ENCODE results near the gene ZCCHC17. TPM values are rescaled to one million over a fixed set of nuclear protein-coding genes. Genes with fewer than 3 reads are reported as not detected.

Gene ZCCHC17
- total RNA-seq, 6 donors from 2014 or later, result 4.3 to 19.9 (median 17.8) TPM

- no peak overlapping the region for H3K4me3 ChIP-seq
Measured at GRCh38 chr1:31389616-31390015, 92.8 kb downstream of the ZCCHC17 start.

DNA sequence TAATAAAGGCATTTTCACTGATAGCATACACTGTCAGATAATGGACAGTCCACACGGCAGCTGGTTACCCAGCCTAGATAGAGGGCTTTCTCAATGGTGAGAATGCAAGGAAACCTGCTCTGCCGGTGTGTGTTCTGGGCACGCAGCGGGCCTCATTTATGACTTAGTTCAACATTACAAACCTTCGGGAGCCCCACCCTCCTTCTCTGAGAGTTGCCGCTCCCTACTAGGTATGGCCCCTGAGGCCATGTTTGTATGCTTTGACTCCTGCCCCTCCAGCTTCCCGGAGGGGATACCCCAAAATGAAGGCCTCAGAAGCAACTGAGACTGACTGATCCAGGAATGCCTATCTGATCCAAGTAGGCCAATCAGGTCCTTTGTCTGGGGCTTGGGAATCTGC lies 93.2 kb downstream of the ZCCHC17 start:
- TF ChIP-seq POLR2AphosphoS5 (IDR thresholded peaks at IDR 0.05), result no peak
- no peak for TF ChIP-seq CTCF (IDR thresholded peaks at IDR 0.05)
- no peak for TF ChIP-seq POLR2A (IDR thresholded peaks at IDR 0.05)
- no peak for TF ChIP-seq EP300 (IDR thresholded peaks at IDR 0.05)
- ATAC-seq (ENCODE audit: low FRiP score in 2 of 2), result peak in 1 of 2 donors; percentile 45
- no peaks in the 10 kb centered on the region for H3K36me3 ChIP-seq
- no peaks in the 10 kb centered on the region for H3K9me3 ChIP-seq
- H3K4me3 ChIP-seq, result no peak overlapping the region
- WGBS, 2 donors, result 70 to 76% methylated on average over 7 of the region's 7 CpGs
- H3K27ac ChIP-seq, result no peak overlapping the region
- peaks cover 3 to 10% (median 9%) of the 10 kb centered on the region in 4 donors for H3K4me1 ChIP-seq
- DNase-seq, result peak in 1 of 2 donors; percentile 67
- H3K27me3 ChIP-seq, result no peaks in the 10 kb centered on the region

More at GRCh38 chr1:31389616-31390015, 92.8 kb downstream of the ZCCHC17 start:
- no peak for TF ChIP-seq CTCF (IDR thresholded peaks at IDR 0.05)
- TF ChIP-seq POLR2A (IDR thresholded peaks at IDR 0.05), result no peak
- TF ChIP-seq POLR2AphosphoS5 (IDR thresholded peaks at IDR 0.05), result no peak
- no peak for TF ChIP-seq EP300 (IDR thresholded peaks at IDR 0.05)
- peaks cover 0 to 6% (median 4%) of the 10 kb centered on the region in 4 donors for H3K4me1 ChIP-seq
- no peaks in the 10 kb centered on the region for H3K36me3 ChIP-seq
- H3K27me3 ChIP-seq, result no peaks in the 10 kb centered on the region
- ATAC-seq (ENCODE audit: low FRiP score in 2 of 2), result no peak
- H3K9me3 ChIP-seq, result no peaks in the 10 kb centered on the region
- no peak for DNase-seq
- WGBS, 2 donors, result 86 to 98% methylated on average over 7 of the region's 7 CpGs
- no peak overlapping the region for H3K27ac ChIP-seq

DNA sequence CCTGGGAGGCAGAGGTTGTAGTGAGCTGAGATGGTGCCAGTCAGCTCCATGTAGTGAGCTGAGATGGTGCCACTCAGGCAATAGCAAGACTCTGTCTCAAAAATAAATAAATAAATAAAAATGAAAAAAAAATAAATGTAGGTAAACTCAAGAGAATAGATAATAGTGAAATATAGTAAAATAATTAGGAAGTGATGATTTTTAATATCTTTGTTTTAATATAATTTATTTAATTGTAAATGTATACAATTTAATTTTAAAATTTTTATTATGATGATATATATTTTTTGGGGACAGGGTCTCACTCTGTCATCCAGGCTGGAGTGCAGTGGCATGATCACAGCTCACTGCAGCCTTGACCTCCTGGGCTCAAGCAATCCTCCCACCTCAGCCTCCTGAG lies 96.6 kb downstream of the ZCCHC17 start:
- TF ChIP-seq EP300 (IDR thresholded peaks at IDR 0.05), result no peak
- TF ChIP-seq POLR2AphosphoS5 (IDR thresholded peaks at IDR 0.05), result no peak
- TF ChIP-seq POLR2A (IDR thresholded peaks at IDR 0.05), result no peak

DNA sequence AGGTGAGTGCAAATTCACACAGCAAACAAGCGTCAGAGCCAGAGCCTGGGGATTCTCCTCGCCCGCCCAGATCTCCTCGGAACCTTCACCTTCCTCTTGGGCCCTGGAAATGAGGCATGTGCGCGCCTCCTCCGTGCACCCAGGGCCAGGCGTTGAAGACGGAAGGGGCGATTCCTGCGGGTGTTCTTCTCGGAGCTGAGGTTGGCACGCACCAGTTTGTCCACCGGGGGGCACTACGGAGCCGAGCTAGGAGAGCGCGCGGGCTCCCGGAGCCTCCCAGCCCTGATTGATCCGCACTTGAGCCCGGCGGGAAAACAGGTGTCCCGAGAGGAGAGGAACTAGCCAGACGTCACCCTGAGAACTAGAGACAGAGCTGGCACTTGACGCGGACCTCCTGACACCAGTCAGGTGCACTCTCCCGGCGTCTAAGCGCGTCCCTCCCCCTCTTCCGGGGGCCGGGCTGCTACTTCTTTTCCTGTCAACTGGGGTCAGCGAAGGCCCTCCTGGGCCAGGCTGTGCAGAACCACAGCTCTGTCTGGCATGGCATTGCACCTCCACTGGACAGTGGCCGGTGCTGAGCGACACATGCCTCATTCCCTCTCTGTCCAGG lies 97.9 kb downstream of the ZCCHC17 start:
- Histone ChIP-seq H3K4me1 (peaks cover 3 to 10% (median 9%) of the 10 kb centered on the region in 4 donors), H3K4me3 (peak overlapping the region in 3 of 4 donors; percentile 24 to 44 (median 35)), H3K27me3 (no peaks in the 10 kb centered on the region), H3K9me3 (no peaks in the 10 kb centered on the region), H3K36me3 (no peaks in the 10 kb centered on the region), H3K27ac (peak overlapping the region in 1 of 4 donors; percentile 4)
- DNase-seq (peak; percentile 91 to 92), ATAC-seq (ENCODE audit: low FRiP score in 2 of 2) (peak; percentile 94 to 96)
- WGBS, 2 donors, result 1 to 5% methylated on average over 27 to 35 of the region's 36 CpGs
- TF ChIP-seq CTCF (IDR thresholded peaks at IDR 0.05) (peak; percentile 74 to 92 (median 86)), POLR2AphosphoS5 (IDR thresholded peaks at IDR 0.05) (no peak), POLR2A (IDR thresholded peaks at IDR 0.05) (no peak), EP300 (IDR thresholded peaks at IDR 0.05) (peak in 1 of 4 donors; percentile 12)

More for the DNA sequence above, 96.6 kb downstream of the ZCCHC17 start:
- H3K9me3 ChIP-seq, result no peaks in the 10 kb centered on the region
- ATAC-seq (ENCODE audit: low FRiP score in 2 of 2) (no peak), DNase-seq (no peak)
- no peak overlapping the region for H3K27ac ChIP-seq
- no peak overlapping the region for H3K4me3 ChIP-seq
- H3K36me3 ChIP-seq, result no peaks in the 10 kb centered on the region
- no peaks in the 10 kb centered on the region for H3K27me3 ChIP-seq
- peaks cover 3 to 10% (median 9%) of the 10 kb centered on the region in 4 donors for H3K4me1 ChIP-seq

GRCh38 chr1:31396633-31397351 lies 100.0 kb downstream of the ZCCHC17 start:
- Histone ChIP-seq H3K36me3 (no peaks in the 10 kb centered on the region), H3K4me1 (peaks cover 3 to 10% (median 9%) of the 10 kb centered on the region in 4 donors), H3K4me3 (no peak overlapping the region), H3K9me3 (no peaks in the 10 kb centered on the region), H3K27me3 (no peaks in the 10 kb centered on the region), H3K27ac (no peak overlapping the region)
- DNase-seq (no peak), ATAC-seq (ENCODE audit: low FRiP score in 2 of 2) (no peak)
- no peak for TF ChIP-seq CTCF (IDR thresholded peaks at IDR 0.05)
- TF ChIP-seq EP300 (IDR thresholded peaks at IDR 0.05), result no peak
- TF ChIP-seq POLR2AphosphoS5 (IDR thresholded peaks at IDR 0.05), result no peak
- TF ChIP-seq POLR2A (IDR thresholded peaks at IDR 0.05), result no peak
- 84 to 93% methylated on average over 3 of the region's 3 CpGs for WGBS, 2 donors
